Cardiac muscle cell (in vitro differentiated cells and primary cell): ENCODE data around the gene GAB2. TPM values are rescaled to one million over a fixed set of nuclear protein-coding genes. Genes with fewer than 3 reads are reported as not detected.
A peak's percentile ranks its signal among the peaks of the same experiment; 100 is the strongest.

Source experiments
- DNase-seq, 2 donors: peaks; one replicate each; pipeline versions ENCODE4 v3.0.0 to v3.0.0-alpha.2; 2010 to 2017; ENCODE audit warnings: low read depth in 1 of 2, low spot score in 1 of 2
- H3K27ac ChIP-seq: fragments of 200-600 bp; sonication (generic); 2 replicates; pipeline ENCODE4 v1.5.1; 2016
- H3K27me3 ChIP-seq: fragments of 200-600 bp; sonication (generic); 2 replicates; pipeline ENCODE4 v1.6.0; 2016; ENCODE audit warnings: control low read depth
- H3K36me3 ChIP-seq: fragments of 200-600 bp; sonication (generic); 2 replicates; pipeline ENCODE4 v1.5.1; 2016; ENCODE audit warnings: control low read depth
- H3K4me1 ChIP-seq: fragments of 200-600 bp; sonication (generic); 2 replicates; pipeline ENCODE4 v1.8.1; 2017; ENCODE audit warnings: low read depth, mild to moderate bottlenecking, mixed run types
- H3K4me3 ChIP-seq: fragments of 200-600 bp; sonication (generic); 2 replicates; pipeline ENCODE4 v1.5.1; 2016; ENCODE audit warnings: mild to moderate bottlenecking
- H3K9me3 ChIP-seq: fragments of 200-600 bp; sonication (generic); 2 replicates; pipeline ENCODE4 v1.5.1; 2017; ENCODE audit warnings: low read depth, mild to moderate bottlenecking, control low read depth
- polyA plus RNA-seq: library from polyadenylated mRNA; unstranded; fragments of >200 nt; fragmentation: Nextera tagmentation; extraction: Ambion mirVana; gene quantifications from 2 replicates; pipeline ENCODE4 v1.2.1, GENCODE V29; 2016
- total RNA-seq: library from RNA; depleted of rRNA; stranded (reverse); fragments of >200 nt; gene quantifications from 2 replicates; pipeline ENCODE4 v1.2.3, GENCODE V29; 2016
- TF ChIP-seq, protein P1 (sequence below): IDR thresholded peaks from 2 replicates; pipeline ENCODE4 v1.5.1; 2012; ENCODE audit warnings: low read depth, mild to moderate bottlenecking, low read length

Gene GAB2
- total and polyA plus RNA-seq, 2 experiments from 2014 or later = 5.3 to 18.0 TPM

DNA sequence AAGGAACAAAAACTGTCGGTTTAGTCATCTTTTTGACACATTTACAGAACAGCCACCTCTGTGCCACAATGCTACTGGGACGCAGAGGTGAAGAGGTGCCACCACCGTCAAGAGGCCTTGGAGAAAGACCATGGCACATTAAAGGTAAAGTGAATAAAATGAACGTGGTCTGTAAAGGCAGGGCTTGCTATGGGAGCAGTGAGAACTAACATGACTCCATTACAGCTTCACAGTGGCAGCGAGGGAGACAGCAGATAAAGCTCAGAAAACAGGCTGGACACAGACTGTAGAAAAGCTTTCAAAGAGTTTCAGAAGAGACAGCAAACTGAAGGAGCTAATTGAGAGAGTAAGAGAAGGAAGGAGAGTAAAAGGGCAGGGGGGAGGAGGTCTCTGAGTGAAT is 102.9 kb downstream of the GAB2 start:
- H3K4me3 ChIP-seq = no peak overlapping the region
- H3K27me3 ChIP-seq = no peaks in the 10 kb centered on the region
- H3K36me3 ChIP-seq = no peaks in the 10 kb centered on the region
- peaks cover 16% of the 10 kb centered on the region for H3K4me1 ChIP-seq
- peak overlapping the region; percentile 67 for H3K27ac ChIP-seq
- no peaks in the 10 kb centered on the region for H3K9me3 ChIP-seq
- DNase-seq = peak in 1 of 2 donors; percentile 24
- TF ChIP-seq, protein P1, sequence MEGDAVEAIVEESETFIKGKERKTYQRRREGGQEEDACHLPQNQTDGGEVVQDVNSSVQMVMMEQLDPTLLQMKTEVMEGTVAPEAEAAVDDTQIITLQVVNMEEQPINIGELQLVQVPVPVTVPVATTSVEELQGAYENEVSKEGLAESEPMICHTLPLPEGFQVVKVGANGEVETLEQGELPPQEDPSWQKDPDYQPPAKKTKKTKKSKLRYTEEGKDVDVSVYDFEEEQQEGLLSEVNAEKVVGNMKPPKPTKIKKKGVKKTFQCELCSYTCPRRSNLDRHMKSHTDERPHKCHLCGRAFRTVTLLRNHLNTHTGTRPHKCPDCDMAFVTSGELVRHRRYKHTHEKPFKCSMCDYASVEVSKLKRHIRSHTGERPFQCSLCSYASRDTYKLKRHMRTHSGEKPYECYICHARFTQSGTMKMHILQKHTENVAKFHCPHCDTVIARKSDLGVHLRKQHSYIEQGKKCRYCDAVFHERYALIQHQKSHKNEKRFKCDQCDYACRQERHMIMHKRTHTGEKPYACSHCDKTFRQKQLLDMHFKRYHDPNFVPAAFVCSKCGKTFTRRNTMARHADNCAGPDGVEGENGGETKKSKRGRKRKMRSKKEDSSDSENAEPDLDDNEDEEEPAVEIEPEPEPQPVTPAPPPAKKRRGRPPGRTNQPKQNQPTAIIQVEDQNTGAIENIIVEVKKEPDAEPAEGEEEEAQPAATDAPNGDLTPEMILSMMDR = no peak

DNA sequence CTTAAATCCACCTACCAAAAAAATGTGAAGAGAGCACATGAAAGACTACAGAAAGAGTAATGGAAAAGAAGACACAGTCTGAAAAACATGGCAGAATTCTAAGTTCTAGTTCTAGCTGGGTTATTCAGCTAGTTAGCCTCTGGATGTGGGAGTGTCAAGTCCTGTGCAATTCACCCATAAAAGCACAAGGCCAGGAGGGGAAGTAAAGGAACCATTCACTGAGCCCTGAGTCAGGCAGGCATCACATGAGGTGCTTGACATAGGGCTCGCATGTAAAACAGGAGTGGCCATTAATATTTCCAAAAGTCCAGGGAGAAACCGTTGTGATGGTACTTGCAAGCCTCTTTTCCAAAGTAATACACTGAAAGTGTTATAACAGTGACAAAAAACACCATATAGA is 103.7 kb downstream of the GAB2 start:
- H3K9me3 ChIP-seq = no peaks in the 10 kb centered on the region
- peaks cover 16% of the 10 kb centered on the region for H3K4me1 ChIP-seq
- H3K27me3 ChIP-seq = no peaks in the 10 kb centered on the region
- no peak overlapping the region for H3K27ac ChIP-seq
- H3K36me3 ChIP-seq = no peaks in the 10 kb centered on the region
- no peak overlapping the region for H3K4me3 ChIP-seq
- no peak for DNase-seq
- TF ChIP-seq, protein P1 = no peak

DNA sequence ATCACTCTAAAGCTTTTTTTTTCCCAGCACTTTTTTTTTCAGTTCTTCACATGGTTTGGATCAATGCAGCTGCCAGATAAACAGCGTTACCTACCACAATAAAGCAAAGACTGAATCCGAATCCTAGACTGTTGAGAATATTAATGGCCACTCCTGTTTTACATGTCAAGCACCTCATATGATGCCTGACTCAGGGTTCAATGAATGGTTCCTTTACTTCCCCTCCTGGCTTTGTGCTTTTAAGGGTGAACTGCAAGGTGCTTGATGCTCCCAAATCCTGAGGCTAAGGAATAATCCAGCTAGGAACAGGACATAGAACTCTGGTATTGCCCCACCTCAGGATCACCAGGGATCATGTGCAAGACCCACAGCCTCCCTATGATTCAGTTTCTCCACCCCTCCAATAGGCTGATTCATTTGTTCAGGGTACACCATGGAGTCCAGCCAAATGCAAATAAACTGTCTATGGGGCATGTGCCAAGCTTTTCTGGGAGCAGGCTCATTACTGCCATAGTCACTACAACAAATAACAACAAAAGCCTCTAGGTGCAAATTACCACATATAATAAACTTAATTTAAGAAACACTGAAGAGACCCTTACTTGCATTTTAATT is 104.3 kb downstream of the GAB2 start:
- Histone ChIP-seq H3K27ac (no peak overlapping the region), H3K36me3 (no peaks in the 10 kb centered on the region), H3K4me1 (peaks cover 16% of the 10 kb centered on the region), H3K9me3 (no peaks in the 10 kb centered on the region), H3K4me3 (no peak overlapping the region), H3K27me3 (no peaks in the 10 kb centered on the region)
- peak in 1 of 2 donors; percentile 79 for DNase-seq
- TF ChIP-seq, protein P1 = no peak

DNA sequence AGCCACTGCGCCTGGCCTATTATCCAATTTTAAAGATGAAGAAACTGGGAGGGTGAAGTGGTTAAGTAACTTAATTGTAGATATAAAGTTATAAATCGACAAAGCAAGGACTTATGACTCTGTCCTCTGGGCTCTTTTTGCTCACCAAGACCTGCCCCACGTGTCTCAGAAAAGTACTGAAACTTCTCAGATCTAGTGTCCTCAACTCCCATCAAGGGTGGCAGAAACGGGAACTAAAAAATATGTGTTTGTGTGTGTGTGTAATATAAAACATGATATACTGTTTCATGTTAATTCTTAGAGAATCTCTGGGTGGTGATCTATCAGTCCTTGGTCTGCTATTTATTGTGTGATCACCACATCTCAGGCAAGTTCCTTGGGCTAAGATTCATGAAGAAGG is 104.9 kb downstream of the GAB2 start:
- no peaks in the 10 kb centered on the region for H3K36me3 ChIP-seq
- H3K4me1 ChIP-seq = peaks cover 16% of the 10 kb centered on the region
- H3K27ac ChIP-seq = no peak overlapping the region
- H3K9me3 ChIP-seq = no peaks in the 10 kb centered on the region
- no peak for DNase-seq
- no peak overlapping the region for H3K4me3 ChIP-seq
- TF ChIP-seq, protein P1 = no peak
- no peaks in the 10 kb centered on the region for H3K27me3 ChIP-seq

DNA sequence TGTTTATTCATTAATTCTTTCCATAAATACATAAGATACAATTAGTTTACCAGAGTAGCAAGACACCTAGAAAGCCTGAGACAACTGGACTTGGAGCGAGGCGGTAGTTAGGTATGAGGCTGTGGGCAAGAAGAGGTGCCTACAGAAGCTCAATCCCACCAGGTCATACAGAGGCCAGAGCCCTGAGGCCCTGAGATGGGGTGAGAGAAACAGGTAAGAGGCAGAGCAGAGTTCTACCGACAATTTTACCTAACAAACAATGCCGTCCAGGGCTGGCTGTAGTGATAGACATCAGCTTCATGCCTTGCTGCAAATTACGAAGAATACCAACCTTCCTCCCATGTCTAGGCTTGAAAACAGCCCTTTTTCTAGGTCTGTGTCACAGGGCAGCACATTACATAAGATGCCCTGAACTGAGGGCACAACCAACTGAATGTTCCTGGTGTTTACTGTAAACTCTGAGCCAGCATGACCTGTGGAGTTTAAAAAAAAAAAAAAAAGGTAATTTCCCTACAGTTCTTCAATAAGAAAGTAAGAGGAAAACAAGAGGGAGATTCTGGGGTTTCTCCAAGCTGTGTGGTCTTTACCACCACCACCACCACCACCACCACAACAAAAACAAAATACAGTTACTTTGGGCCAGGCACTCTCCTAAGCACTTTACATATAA is 105.8 kb downstream of the GAB2 start:
- TF ChIP-seq, protein P1 = no peak
- no peaks in the 10 kb centered on the region for H3K36me3 ChIP-seq
- H3K27ac ChIP-seq = no peak overlapping the region
- no peaks in the 10 kb centered on the region for H3K27me3 ChIP-seq
- DNase-seq = no peak
- H3K4me3 ChIP-seq = no peak overlapping the region
- H3K4me1 ChIP-seq = peaks cover 16% of the 10 kb centered on the region
- no peaks in the 10 kb centered on the region for H3K9me3 ChIP-seq
